Stimulated activated CD4-positive, alpha-beta T cell treated with anti-CD3 and anti-CD28 coated beads, TNF-alpha, amount 100 ng/mL, for 24 hours (primary cell): ENCODE data around the gene GABARAPL1.
"Not testable (repeated sequence)": the region's sequence is repeated elsewhere in the genome, so short reads cannot be mapped to it uniquely, and the experiment has no call there.

Experiments used
- DNase-seq, 3 experiments: peaks; one replicate each; pipeline ENCODE4 v3.0.0-alpha.2; 2020; ENCODE audit warnings: low read depth in 3 of 3

The GABARAPL1 gene

DNA sequence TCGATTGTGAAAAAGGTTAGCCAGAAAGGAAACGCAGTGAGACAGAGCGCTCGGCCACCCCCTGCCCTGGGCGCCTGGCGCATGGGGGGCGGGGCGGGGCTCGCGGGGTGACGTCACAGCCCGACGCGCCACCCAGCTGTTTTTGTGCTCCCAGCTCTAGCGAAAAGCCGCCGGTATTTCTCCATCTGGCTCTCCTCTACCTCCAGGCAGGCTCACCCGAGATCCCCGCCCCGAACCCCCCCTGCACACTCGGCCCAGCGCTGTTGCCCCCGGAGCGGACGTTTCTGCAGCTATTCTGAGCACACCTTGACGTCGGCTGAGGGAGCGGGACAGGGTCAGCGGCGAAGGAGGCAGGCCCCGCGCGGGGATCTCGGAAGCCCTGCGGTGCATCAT, at the start of gene GABARAPL1:
Gene GABARAPL1, plus strand, starts transcription at position 139 of the 393 bp plus-strand sequence. Its CDS starts 253 bp downstream, at position 392.
- DNase-seq, result peak; percentile 47 to 62 (median 50)

DNA sequence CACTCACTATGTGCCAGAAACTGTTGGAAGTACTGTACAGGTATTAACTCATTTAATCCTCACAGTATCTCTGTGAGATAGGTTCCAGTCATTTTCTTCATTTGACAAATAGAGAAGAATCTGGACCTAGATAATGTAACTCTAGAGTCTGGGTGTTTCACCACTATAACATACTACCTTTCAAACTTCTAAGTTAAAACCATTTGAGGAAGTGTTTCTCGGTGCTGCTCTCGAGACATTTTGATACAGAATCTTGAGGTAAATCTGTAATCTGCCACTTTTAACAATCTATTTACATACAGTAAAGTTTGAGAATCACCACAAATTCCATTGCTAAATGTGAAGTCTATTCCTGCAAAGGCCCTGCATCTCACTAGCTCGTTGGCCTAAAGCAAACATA, 49.6 kb upstream of the GABARAPL1 start:
- no peak for DNase-seq

DNA sequence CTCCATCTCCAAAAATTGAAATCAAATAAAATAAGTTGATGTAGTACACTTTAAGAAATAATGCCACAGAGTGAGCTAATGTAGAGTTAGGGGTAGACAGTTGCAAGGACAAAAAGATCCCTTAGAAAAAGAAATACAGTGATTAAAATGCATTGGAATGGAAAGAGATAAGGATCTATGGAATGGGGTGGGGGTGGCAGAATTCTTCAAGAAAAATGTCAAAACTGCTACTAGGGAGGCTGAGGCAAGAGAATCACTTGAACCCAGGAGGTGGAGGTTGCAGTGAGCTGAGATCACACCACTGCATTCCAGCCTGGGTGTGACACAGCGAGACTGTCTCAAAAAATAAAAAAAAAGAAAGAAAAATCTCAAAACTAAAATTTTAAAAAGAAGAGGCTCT, 47.3 kb upstream of the GABARAPL1 start:
- no peak for DNase-seq

DNA sequence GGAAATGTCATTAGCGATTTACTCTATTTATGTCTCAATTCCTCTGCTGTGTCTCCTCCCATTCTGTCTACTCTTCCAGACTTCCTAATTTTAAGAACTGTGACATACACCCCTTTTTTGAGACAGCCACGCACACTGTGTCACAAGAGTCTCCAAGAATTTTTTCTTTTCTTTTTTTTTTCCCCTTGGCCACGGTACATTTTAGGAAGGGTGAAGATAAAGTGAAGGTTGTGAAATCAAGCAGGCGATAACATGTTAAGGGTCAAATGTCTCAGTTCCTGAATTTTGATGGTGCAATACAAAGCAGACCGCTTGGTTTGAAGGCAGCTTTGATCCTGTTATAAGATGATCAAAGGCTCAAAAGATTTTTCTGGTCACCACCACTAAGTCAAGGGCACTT, 45.1 kb upstream of the GABARAPL1 start:
- no peak for DNase-seq

DNA sequence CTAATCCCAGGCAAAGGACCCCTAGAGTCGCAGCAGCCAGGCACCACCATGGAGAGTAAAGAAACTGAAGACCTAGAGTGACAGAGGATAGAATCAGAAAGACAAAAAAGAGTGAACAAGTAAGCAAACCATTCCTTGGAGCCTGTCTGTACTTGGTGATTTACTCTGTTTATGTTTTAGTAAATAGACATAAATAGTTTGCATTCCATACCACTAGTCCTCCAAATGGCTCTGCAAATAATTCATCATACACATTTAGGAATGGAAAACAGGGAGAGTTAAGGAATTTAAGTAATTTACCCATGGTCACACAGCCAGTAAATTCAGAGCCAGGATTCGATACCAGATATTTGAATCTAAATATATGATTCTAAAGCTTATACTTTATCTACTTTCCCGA, 43.6 kb upstream of the GABARAPL1 start:
- no peak for DNase-seq

DNA sequence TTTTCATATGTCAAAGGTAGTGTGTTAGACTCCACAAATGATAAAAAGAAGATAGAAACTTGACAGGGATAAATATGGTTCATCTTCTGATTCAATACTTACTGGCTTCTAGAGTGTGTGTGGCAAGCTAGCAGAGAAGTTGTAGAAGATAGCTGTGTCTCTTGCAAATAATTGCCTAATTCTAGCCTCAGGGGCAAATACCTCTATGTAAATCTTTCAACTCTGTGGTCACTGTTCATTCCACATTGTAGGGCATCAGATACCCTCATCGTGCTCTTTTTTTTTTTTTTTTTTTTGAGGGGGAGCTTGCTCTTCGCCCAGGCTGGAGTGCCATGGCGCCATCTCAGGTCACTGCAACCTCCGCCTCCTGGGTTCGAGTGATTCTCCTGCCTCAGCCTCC, 42.5 kb upstream of the GABARAPL1 start:
- DNase-seq, result no peak

DNA sequence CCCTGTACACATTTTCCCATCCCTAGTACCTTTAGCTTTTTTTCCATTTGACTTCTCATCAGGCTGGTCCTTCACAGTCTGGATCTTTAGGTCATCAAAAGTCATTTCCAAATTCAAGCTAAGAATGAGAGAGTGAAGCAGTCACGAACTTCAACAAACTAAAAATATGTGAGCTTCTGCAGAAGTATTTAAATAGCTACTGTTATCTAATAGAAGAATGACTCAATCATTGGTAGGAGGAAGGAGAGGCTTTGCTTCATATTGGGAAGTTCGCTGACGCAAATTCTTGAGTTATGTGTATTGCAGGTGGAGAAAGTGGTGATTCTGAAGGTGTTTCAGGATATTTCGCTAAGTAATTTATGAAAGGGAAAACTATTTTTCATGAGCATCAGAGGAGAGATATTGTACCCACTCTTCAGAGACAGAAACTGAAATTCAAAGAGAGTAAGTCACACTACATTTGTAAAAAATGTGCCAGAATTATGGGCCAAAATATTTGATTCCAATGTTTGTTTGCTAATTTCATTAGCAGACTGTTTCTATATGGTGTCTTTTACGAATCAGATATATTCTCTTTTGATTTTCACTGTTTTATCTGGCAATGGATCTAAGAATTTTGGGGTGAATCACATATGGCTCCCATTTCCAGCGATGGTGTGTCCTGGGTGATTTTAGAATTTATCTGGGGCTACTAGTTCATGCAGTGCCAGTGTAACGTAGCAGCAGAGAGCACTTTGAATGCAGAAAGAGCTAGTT, 40.5 kb upstream of the GABARAPL1 start, which contains the start of gene OLR1:
Gene OLR1, minus strand, starts transcription at position 160 of the 756 bp plus-strand sequence. Its CDS starts 55 bp downstream, at position 105.
- DNase-seq, result no peak

DNA sequence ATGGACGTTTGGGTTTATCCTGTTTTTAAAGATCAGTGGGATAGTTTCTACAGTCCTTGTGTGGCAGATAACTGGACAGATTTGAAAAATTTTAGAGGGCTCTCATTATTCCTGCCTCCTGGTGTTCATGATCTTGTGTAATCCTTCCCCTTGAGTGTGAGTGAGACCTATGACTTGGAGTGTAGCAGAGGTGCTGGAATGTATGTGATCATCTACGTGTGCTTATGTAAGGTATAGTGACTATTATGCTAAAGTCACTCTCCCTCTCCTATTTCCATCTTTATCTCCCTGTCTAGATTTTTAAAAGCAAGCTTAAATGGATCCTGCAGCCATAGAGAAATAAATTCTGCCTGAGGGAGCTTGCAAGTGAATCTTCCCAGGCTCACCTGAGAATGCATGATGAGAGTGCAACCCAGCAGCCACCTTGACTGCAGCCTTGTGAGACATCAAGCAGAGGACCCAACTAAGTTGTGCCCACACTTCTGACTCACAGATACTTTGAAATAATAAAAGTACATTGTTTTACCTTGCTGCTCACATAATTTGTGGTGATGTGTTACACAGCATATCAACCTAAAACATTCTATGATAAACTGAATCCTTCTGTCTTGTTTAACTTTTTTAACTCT, 37.6 kb upstream of the GABARAPL1 start:
- no peak for DNase-seq

DNA sequence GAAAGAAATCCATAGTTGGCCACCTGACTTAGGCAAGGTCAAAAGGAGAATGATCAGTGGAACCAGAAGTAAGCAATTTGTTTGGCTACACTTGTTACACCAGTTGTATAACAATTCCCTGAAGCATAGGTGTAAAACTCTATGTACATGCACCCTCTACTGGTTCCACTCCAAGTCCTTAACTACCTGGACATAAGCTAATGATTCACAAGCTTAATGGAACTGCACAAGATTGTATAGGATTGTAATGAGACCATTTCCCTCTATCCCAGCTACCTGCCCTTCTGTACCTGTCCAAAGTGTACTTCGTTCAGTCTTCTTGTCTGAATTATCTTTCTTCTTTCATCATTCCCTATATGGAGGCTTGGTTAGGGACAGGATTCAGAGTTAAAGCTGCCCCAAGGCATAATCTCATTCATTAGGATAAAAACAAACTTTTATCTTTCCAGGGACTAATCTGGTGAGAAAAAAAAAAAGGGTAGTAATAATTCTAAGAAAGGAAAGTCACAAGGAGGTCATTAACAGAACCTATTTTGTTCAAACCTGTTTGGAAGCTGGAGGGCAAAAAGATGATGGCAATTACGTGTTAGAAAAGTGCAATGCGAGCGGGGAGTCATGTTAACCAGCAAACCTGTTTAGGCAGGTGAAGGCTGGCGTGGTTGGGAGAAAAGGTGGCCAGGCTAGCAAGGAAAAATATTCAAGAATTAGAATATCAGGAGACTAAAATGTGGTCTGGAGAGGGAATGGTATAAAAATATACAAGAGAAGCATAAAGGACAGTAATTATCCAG, 36.6 kb upstream of the GABARAPL1 start:
- no peak for DNase-seq

DNA sequence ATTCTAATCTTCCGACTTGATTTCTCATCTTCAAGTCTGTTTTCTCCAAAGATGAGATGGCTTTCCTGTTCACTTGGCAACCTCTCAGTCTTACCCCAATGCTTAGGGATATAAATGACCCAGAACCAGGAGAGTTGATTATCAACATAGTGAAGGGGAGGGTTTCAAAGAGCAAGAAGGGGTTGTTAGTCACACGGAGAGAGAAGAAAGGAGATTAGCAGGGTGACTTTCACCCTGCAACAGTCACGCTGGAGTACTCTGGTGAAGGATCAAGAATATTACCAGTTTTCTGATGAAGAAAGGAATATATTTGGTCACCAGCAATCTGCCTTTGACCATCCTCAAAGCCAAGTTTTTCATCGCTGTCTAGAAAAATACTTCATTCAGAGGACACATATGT, 33.9 kb upstream of the GABARAPL1 start, which contains the start of gene TMEM52B:
Gene TMEM52B, plus strand, starts transcription at position 212 of the 400 bp plus-strand sequence. CDS start 543 bp downstream, outside the sequence.
- DNase-seq, result no peak

DNA sequence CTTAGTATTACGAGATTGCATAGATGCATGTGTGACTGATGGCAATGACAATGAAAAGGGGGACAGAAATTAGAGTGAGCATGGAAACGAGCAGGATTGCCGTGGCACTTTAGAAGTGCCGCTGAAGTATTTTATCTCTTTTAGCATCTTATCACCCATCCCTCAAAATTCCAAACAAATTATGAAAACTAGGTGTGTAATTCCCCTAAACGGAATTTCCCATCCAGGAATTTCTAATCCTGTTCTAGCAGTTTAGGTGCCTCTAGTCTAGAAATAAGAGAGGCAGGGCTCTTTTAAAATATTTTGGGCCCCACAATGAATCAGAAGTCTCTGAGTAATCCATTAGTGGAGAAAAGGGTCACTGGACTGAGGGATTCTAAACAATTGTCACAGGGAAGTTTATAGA, 32.9 kb upstream of the GABARAPL1 start:
- DNase-seq, result no peak

DNA sequence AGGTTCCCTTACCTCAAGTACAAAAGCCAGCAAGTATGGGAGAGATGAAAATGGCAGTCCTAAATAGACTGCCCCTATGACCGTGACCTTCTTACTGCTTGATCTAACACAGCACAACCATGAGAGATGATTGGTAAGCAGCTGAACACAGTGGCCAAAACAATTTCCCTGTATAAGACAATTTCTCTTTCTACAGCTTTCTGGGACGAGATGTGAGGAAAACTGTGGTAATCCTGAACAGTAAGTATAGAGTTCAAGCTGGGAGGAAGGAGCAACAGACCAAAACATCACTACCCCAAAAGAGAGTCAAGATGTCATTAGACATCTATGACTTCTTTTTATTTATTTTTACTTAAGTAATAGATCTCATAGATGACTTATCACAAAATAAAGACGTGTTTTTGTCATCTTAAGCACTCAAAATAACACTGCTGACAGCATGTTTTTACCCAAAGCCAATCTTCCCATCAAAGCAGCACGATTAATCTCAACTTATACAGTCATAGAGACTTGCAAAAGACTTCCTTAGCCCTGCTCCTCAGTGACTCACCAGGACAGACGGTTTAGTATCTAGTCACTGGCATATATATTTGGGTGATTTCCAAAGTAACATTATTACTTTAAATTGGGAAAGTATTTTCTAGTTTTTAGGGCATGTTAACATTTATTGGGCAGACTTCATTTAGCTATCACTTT, 30.2 kb upstream of the GABARAPL1 start:
- no peak for DNase-seq

DNA sequence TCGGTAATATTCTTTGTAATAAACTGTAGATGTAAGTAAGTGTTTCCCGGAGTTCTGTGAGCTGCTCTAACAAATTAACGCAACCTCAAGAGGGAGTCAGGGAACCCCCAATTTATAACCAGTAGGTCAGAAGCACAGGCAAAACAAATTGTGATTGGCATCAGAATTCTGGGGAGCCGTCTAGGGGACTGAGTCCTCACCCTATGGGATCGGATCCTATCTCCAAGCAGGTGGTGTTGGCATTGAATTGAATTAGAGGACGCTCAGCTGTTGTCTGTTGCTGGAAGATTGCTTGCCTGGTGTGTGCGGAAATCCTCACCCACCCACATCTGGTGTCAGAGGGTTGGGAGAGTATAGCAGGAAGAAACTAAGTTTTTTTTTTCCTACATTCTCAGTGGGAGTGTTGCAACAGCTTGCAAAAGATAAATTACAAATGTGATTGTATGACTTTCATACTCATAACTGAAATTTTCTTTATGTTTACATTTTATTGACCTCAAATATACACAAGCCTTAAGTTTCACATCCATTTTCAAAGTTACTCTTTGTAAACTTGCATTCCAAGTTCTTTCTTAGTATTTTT, 28.3 kb upstream of the GABARAPL1 start:
- DNase-seq, result no peak

DNA sequence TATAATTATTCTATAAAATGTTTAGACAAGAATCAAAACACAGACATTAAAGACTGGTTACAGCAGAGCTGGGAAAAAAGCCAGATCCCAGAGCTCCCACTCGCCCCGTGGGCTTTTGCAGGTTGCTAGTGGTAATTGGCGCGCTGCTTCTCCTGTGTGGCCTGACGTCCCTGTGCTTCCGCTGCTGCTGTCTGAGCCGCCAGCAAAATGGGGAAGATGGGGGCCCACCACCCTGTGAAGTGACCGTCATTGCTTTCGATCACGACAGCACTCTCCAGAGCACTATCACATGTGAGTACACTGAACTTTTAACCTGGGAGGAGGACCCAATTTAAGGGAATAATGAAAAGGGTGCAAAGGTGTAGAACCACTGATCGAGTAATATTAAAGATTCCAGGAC, 26.4 kb upstream of the GABARAPL1 start:
- no peak for DNase-seq

DNA sequence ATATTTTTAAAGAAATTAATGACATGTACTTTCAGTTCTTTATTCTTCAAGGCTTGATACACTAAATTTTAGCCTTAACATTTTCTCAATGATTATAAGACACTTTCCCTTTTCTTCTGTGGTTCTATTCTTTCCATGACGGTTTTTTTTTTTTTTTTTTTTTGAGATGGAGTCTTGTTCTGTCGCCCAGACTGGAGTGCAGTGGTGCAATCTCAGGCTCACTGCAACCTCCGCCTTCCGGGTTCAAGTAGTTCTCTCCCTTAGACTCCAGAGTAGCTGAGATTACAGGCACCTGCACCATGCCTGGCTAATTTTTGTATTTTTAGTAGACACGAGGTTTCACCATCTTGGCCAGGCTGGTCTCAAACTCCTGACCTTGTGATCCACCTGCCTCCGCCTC, 25.7 kb upstream of the GABARAPL1 start:
- not testable (repeated sequence) for DNase-seq

DNA sequence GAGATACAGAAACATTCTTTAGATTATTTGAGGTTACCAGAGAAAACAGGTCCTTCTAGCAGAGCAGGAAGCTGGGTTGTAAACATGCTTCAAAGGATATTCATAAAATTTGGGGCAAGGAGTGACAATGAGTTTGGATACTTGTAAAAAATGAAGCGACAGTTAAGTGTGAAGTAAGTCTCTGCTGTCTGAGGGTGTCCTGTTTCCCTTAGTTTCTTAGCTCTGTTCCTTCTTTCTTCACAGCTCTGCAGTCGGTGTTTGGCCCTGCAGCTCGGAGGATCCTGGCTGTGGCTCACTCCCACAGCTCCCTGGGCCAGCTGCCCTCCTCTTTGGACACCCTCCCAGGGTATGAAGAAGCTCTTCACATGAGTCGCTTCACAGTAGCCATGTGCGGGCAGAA, 23.0 kb upstream of the GABARAPL1 start:
- DNase-seq, result no peak

DNA sequence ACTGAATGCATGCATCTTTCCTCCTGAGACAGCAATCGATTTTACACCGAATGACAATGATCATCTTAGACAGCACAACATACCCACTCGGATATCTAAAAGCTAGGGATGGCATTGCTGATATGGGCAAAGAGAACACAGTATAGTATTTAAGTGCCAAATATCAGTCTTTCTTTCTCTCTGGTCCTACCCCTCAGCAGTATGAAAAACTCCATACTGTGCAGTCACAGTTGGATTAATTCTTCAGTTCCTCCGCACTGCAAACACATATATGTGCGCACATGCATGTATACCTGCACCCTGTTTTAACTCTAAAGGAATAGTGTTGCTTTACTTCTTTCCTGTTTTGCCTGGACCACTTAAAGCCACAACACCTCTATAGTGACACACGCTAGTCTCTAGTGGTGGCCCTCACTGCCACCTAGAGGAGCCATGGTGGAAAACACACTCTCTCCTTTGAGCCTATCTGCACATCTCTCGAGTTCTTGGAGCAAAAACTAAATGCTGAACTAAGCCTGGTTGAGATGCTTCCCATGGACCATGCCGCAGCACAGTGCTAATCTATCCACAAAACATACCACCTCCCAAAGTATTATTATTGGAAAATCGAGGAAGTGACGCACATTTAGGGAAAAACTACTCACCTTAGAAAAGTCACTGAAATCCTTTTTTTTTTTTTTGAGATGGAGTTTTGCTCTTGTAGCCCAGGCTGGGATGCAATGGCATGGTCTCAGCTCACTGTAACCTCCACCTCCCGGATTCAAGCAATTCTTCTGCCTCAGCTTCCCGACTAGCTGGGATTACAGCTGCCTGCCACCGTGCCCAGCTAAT, 21.9 kb upstream of the GABARAPL1 start:
- peak in 2 of 3 experiments; percentile 25 to 32 for DNase-seq

DNA sequence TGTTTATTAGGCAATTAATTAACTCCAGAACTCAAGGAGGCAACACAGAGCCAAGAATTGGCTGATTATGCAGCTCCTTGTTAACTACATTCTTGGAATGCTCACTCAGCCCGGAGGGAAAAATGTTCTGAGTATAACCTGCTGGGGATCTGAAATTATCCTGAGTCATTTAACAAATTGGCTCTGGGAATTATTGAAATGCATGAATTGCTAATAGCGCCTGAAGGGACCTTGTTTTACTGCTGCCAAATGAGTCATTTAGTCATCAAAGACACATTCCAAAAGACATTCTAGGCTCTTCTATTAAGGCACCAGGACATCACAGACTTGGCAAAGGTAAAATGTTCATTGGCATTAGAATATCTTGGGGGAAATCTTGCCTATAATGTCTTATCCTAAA, 20.8 kb upstream of the GABARAPL1 start:
- no peak for DNase-seq

DNA sequence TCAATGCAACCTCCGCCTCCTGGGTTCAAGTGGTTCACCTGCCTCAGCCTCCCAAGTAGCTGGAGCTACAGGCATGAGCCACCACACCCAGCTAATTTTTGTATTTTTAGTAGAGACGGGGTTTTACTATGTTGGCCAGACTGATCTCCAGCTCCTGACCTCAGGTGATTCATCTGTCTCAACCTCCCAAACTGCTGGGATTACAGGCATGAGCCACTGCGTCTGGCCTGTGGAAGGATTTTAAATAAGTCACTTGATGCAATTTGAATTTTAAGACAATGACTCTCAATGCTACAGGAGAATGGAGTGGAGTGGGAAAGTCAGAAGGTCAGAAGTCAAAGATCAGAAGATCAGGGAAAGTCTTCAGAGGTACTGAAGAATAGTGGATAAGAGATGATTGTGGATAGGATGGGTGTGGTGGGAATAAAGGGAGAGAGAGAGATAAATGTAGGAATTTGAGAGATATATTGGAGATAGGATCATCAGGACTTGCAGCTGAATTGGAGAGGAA, 18.5 kb upstream of the GABARAPL1 start:
- DNase-seq, result no peak

DNA sequence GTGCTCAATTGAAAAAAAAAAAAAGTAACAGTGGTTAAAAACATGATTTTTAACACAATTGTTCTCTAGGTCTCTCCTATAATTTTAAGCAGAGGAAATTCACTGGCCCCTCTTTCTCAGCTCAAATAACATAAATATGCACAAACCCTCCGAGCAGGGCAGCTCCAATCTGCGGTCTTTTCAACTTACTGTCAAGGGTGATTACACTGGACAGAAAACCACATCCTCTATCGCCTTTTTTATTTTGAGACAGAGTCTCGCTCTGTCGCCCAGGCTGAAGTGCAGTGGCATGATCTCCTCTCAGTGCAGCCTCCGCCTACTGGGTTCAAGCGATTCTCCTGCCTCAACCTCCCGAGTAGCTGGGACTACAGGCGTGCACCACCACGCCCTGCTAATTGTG, 16.5 kb upstream of the GABARAPL1 start:
- no peak for DNase-seq
